LNCaP clone FGC (cell line): ENCODE measurements around the gene CRLF3.
"Not testable (repeated sequence)": the region's sequence is repeated elsewhere in the genome, so short reads cannot be mapped to it uniquely, and the experiment has no call there.

Source experiments
- DNase-seq: peaks from one replicate; pipeline ENCODE4 v3.0.0-alpha.2; 2011; ENCODE audit warnings: low read depth
- H3K4me3 ChIP-seq: 2 replicates; pipeline ENCODE4 v1.5.1; 2011; ENCODE audit warnings: mild to moderate bottlenecking, low read depth, low read length, control low read depth
- TF ChIP-seq, protein P1 (sequence below): IDR thresholded peaks from 2 replicates; pipeline ENCODE4 v1.5.1; 2012; ENCODE audit warnings: mild to moderate bottlenecking; ENCODE audit not compliant: control insufficient read depth, insufficient read depth; ENCODE audit errors: extremely low read depth

The CRLF3 gene

DNA sequence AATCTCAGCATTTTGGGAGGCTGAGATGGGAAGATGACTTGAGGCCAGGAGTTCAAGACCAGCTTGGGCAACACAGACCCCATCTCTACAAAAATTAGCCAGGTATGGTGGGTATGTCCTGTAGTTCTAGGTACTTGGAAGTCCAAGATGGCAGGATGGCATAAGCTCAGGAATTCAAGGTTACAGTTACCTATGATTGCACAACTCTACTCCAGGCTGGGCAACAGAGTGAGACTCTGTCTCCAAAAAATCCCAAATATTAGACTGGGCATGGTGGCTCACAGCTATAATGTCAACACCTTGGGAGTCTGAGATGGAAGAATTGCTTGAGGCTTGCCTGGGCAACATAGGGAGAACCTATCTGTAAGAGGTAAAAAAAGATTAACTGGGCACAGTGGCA, 63.4 kb downstream of the CRLF3 start:
- no peak for DNase-seq
- TF ChIP-seq, protein P1, sequence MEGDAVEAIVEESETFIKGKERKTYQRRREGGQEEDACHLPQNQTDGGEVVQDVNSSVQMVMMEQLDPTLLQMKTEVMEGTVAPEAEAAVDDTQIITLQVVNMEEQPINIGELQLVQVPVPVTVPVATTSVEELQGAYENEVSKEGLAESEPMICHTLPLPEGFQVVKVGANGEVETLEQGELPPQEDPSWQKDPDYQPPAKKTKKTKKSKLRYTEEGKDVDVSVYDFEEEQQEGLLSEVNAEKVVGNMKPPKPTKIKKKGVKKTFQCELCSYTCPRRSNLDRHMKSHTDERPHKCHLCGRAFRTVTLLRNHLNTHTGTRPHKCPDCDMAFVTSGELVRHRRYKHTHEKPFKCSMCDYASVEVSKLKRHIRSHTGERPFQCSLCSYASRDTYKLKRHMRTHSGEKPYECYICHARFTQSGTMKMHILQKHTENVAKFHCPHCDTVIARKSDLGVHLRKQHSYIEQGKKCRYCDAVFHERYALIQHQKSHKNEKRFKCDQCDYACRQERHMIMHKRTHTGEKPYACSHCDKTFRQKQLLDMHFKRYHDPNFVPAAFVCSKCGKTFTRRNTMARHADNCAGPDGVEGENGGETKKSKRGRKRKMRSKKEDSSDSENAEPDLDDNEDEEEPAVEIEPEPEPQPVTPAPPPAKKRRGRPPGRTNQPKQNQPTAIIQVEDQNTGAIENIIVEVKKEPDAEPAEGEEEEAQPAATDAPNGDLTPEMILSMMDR, result no peak
- H3K4me3 ChIP-seq, result no peak overlapping the region

DNA sequence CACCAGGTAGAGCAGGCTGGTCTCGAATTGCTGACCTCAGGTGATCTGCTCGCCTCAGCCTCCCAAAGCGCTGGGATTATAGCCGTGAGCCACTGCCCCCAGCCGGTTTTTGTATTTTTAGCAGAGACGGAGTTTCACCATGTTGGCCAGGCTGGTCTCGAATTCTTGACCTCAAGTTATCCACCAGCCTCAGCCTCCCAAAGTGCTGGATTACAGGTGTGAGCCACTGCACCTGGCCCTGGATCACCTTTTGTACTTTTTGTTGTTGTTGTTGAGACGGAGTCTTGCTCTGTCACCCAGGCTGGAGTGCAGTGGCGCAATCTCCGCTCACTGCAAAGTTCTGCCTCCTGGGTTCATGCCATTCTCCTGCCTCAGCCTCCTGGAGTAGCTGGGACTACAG, 71.2 kb downstream of the CRLF3 start:
- DNase-seq, H3K4me3 ChIP-seq: not testable (repeated sequence)

DNA sequence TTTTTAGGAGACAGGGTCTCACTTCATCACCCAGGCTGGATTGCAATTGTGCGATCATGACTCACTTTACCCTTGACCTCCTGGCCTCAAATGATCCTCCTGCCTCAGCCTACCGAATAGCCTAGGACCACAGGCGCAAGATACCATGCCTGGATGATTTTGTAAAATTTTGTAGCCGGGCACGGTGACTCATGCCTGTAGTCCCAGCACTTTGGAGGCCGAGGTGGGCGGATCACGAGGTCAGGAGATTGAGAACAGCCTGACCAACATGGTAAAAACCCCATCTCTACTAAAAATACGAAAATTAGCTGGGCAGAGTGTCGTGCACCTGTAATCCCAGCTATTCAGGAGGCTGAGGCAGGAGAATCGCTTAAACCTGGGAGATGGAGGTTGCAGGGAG, 73.5 kb downstream of the CRLF3 start:
- DNase-seq, result not testable (repeated sequence)

DNA sequence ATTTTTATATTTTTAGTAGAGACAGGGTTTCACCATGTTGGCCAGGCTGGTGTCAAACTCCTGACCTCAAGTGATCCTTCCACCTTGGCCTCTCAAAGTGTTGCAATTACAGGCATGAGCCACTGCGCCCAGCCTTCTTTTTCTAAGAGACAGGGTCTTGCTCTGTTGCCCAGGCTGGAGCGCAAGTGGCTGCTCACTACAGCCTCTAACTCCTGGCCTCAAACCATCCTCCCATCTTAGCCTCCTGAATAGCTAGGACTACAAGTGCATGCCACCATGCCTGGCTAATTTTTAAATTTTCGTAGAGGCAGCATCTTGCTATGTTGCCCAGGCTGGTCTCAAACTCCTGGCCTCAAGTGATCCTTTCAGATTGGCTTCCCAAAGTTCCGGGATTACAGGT, 76.9 kb downstream of the CRLF3 start:
- DNase-seq, H3K4me3 ChIP-seq: not testable (repeated sequence)

More for the DNA sequence above, 73.5 kb downstream of the CRLF3 start:
- not testable (repeated sequence) for H3K4me3 ChIP-seq

DNA sequence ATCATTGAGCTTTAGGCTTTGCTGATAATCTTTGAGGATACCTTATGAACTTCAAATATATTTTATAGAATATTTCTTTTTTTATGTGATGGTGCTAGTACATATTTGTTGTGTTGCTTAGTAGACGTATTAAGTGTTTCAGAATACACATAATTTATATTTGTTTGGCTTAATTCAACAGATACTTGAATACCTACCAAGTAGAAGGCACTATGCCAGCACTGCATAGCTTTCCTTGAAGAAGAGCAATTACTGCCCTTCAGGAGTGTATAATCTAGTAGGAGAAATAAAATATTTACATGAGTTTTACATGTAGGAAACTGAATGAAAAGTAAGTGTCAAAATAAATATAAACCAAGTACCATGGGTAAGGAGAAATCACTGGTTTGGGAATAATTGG, 81.8 kb downstream of the CRLF3 start:
- not testable (repeated sequence) for H3K4me3 ChIP-seq
- peak; percentile 83 for DNase-seq

DNA sequence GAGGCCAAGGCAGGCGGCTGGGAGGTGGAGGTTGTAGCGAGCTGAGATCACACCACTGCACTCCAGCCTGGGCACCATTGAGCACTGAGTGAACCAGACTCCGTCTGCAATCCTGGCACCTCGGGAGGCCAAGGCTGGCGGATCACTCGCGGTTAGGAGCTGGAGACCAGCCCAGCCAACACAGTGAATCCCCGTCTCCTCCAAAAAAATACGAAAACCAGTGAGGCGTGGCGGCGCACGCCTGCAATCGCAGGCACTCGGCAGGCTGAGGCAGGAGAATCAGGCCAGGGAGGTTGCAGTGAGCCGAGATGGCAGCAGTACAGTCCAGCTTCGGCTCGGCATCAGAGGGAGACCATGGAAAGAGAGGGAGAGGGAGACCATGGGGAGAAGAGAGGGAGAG, 88.1 kb downstream of the CRLF3 start:
- not testable (repeated sequence) for DNase-seq, H3K4me3 ChIP-seq

DNA sequence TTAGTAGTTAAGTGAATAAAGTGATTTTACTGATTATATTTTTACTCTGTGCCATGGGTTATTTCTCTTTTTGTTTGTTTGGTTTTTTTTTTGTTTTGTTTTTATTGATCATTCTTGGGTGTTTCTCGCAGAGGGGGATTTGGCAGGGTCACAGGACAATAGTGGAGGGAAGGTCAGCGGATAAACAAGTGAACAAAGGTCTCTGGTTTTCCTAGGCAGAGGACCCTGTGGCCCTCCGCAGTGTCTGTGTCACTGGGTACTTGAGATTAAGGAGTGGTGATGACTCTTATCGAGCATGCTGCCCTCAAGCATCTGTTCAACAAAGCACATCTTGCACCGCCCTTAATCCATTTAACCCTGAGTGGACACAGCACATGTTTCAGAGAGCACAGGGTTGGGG, 88.8 kb downstream of the CRLF3 start:
- not testable (repeated sequence) for DNase-seq, H3K4me3 ChIP-seq

DNA sequence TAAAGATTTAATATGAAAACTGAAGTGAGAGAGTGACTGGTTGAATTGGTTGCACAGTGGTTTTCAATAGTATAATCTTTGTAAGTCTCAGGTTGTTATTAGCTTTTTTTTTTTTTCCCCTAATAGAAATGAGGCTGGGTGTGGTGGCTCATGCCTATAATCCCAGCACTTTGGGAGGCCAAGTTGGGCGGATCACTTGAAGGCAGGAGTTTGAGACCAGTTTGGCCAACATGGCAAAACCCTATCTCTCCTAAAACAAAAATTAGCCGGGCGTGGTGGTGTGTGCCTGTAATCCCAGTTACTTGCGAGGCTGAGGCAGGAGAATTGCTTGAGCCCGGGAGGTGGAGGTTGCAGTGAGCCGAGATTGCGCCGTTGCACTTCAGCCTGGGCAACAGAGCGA, 89.3 kb downstream of the CRLF3 start:
- H3K4me3 ChIP-seq, DNase-seq: not testable (repeated sequence)

DNA sequence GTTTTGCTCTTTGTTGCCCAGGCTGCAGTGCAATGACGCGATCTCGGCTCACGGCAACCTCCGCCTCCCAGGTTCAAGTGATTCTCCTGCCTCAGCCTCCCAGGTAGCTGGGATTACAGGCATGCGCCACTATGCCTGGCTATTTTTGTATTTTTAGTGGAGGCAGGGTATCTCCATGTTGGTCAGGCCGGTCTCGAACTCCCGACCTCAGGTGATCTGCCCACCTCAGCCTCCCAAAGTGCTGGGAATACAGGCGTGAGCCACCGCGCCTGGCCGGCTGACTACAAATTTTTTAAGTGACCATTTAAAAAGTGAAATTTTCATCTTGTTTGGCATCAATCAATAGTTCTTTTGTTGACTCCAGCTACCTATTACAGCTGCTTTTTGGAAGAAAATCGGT, 90.3 kb downstream of the CRLF3 start:
- H3K4me3 ChIP-seq, DNase-seq: not testable (repeated sequence)
